GM12878 (cell line): ENCODE results near the gene SPRY1. TPM values are rescaled to one million over a fixed set of nuclear protein-coding genes. Genes with fewer than 3 reads are reported as not detected.

Source experiments
- BMI1 ChIP-seq: fragments of 450-650 bp; IDR thresholded peaks from 2 replicates; pipeline ENCODE4 v1.6.1; 2016; ENCODE audit warnings: mild to moderate bottlenecking, moderate library complexity, borderline replicate concordance
- CHD4 ChIP-seq: fragments of 200-600 bp; sonication (generic); IDR thresholded peaks from 2 replicates; pipeline ENCODE4 v1.6.1; 2016; ENCODE audit warnings: mild to moderate bottlenecking
- CREM ChIP-seq: IDR thresholded peaks from 2 replicates; pipeline ENCODE4 v1.6.1; 2014; ENCODE audit warnings: antibody characterized with exemption, low read depth
- ESRRA ChIP-seq: IDR thresholded peaks from 2 replicates; pipeline ENCODE4 v1.6.1; 2012; ENCODE audit warnings: mild to moderate bottlenecking, low read length, improper control_type of control experiment
- ETV6 ChIP-seq, 2 experiments: fragments of 450-650 bp in 1 of 2; IDR thresholded peaks in 1 of 2; conservative IDR thresholded peaks in 1 of 2; 2 replicates each; pipeline ENCODE4 v1.6.1; 2014; ENCODE audit warnings: antibody characterized with exemption in 1 of 2, borderline replicate concordance in 1 of 2, low read depth in 1 of 2, mild to moderate bottlenecking in 1 of 2, moderate library complexity in 1 of 2
- FOS ChIP-seq: IDR thresholded peaks from 3 replicates; pipeline ENCODE4 v1.6.1; 2011; ENCODE audit warnings: borderline replicate concordance; ENCODE audit not compliant: insufficient read length; ENCODE audit errors: extremely low read depth
- IKZF2 ChIP-seq, 2 experiments: fragments of 450-650 bp; IDR thresholded peaks; 2 replicates each; pipeline ENCODE4 v1.6.1; 2017; ENCODE audit warnings: mild to moderate bottlenecking in 2 of 2, moderate library complexity in 2 of 2
- JUNB ChIP-seq: IDR thresholded peaks from 2 replicates; pipeline ENCODE4 v1.6.1; 2016; ENCODE audit warnings: antibody characterized with exemption, mild to moderate bottlenecking
- JUND ChIP-seq: IDR thresholded peaks from 2 replicates; pipeline ENCODE4 v1.6.1; 2012; ENCODE audit warnings: low read depth, mild to moderate bottlenecking, low read length, improper control_type of control experiment, moderate library complexity
- KDM1A ChIP-seq: fragments of 200-600 bp; sonication (generic); IDR thresholded peaks from 2 replicates; pipeline ENCODE4 v1.6.1; 2016; ENCODE audit warnings: borderline replicate concordance
- MEF2B ChIP-seq: fragments of 450-650 bp; IDR thresholded peaks from 2 replicates; pipeline ENCODE4 v1.6.1; 2018; ENCODE audit warnings: mild to moderate bottlenecking, moderate library complexity; ENCODE audit not compliant: partially characterized antibody, poor library complexity, severe bottlenecking
- NBN ChIP-seq: fragments of 450-650 bp; IDR thresholded peaks from 2 replicates; pipeline ENCODE4 v1.6.1; 2016
- NFIC ChIP-seq: IDR thresholded peaks from 2 replicates; pipeline ENCODE4 v1.6.1; 2012; ENCODE audit warnings: low read depth, mild to moderate bottlenecking, inconsistent platforms, low read length, moderate library complexity
- PAX5 ChIP-seq: IDR thresholded peaks from 2 replicates; pipeline ENCODE4 v1.6.1; 2011; ENCODE audit warnings: low read depth, low read length, borderline replicate concordance
- PBX3 ChIP-seq: IDR thresholded peaks from 2 replicates; pipeline ENCODE4 v1.6.1; 2011; ENCODE audit warnings: mild to moderate bottlenecking, low read depth, low read length, moderate library complexity; ENCODE audit not compliant: insufficient replicate concordance
- PML ChIP-seq: IDR thresholded peaks from 2 replicates; pipeline ENCODE4 v1.6.1; 2012; ENCODE audit warnings: low read length, inconsistent platforms
- PRDM15 ChIP-seq: fragments of 450-650 bp; formaldehyde crosslinking; IDR thresholded peaks from 2 replicates; pipeline ENCODE4 v1.4.0; 2020; ENCODE audit warnings: mild to moderate bottlenecking, moderate library complexity
- RBBP5 ChIP-seq: fragments of 200-600 bp; sonication (generic); conservative IDR thresholded peaks from 2 replicates; pipeline ENCODE4 v1.6.1; 2016
- RELA ChIP-seq: fragments of 450-650 bp; IDR thresholded peaks from 2 replicates; pipeline ENCODE4 v1.8.0; 2014; ENCODE audit warnings: borderline replicate concordance; ENCODE audit not compliant: partially characterized antibody
- RUNX3 ChIP-seq: IDR thresholded peaks from 2 replicates; pipeline ENCODE4 v1.6.1; 2012; ENCODE audit warnings: low read length, inconsistent platforms
- SIX5 ChIP-seq: IDR thresholded peaks from 2 replicates; pipeline ENCODE4 v1.6.1; 2011; ENCODE audit warnings: mild to moderate bottlenecking, low read depth, low read length, moderate library complexity; ENCODE audit not compliant: severe bottlenecking
- SPI1 ChIP-seq: IDR thresholded peaks from 2 replicates; pipeline ENCODE4 v1.6.1; 2011; ENCODE audit warnings: low read depth, mild to moderate bottlenecking, low read length, moderate library complexity, borderline replicate concordance; ENCODE audit not compliant: insufficient read depth
- STAT1 ChIP-seq: fragments of 450-650 bp; conservative IDR thresholded peaks from 2 replicates; pipeline ENCODE4 v1.6.1; 2014; ENCODE audit warnings: antibody characterized with exemption, mild to moderate bottlenecking
- TBL1XR1 ChIP-seq: IDR thresholded peaks from 2 replicates; pipeline ENCODE4 v1.6.1; 2012; ENCODE audit warnings: low read depth, low read length, improper control_type of control experiment
- TCF12 ChIP-seq: IDR thresholded peaks from 2 replicates; pipeline ENCODE4 v1.6.1; 2011; ENCODE audit warnings: low read depth, mild to moderate bottlenecking, low read length
- YBX1 ChIP-seq: fragments of 450-650 bp; IDR thresholded peaks from 2 replicates; pipeline ENCODE4 v1.6.1; 2016; ENCODE audit warnings: antibody characterized with exemption
- ZBED1 ChIP-seq: IDR thresholded peaks from 2 replicates; pipeline ENCODE4 v1.6.1; 2016; ENCODE audit warnings: borderline replicate concordance
- ZNF24 ChIP-seq: fragments of 450-650 bp; IDR thresholded peaks from 2 replicates; pipeline ENCODE4 v1.6.1; 2017; ENCODE audit warnings: antibody characterized with exemption, mild to moderate bottlenecking
- ZNF384 ChIP-seq: IDR thresholded peaks from 2 replicates; pipeline ENCODE4 v1.6.1; 2012; ENCODE audit warnings: low read depth, mild to moderate bottlenecking, low read length, improper control_type of control experiment, borderline replicate concordance
- ZZZ3 ChIP-seq: IDR thresholded peaks from 2 replicates; pipeline ENCODE4 v1.6.1; 2011; ENCODE audit warnings: low read depth; ENCODE audit not compliant: control insufficient read depth, insufficient read length
- polyA plus RNA-seq, 11 experiments: library from polyadenylated mRNA; depleted of rRNA in 4 of 11; unstranded in 6 of 11; stranded (reverse) in 5 of 11; fragments of >200 nt; fragmentation: Nextera tagmentation in 4 of 11; fragmentation: Illumina TruSeq in 1 of 11; extraction: Ambion mirVana in 4 of 11; extraction: Trizol in 1 of 11; gene quantifications; 1 replicate in 1 of 11; 2 replicates in 10 of 11; pipeline versions ENCODE4 v1.2.1 to v1.2.3, GENCODE V29; 2011 to 2016; ENCODE audit warnings: inconsistent platforms in 2 of 11, missing spikeins in 2 of 11, low read depth in 1 of 11
- total RNA-seq, 4 experiments: library from RNA; depleted of rRNA in 3 of 4; stranded (reverse); fragments of >200 nt in 3 of 4; fragmentation: Illumina TruSeq in 1 of 4; extraction: Trizol in 1 of 4; gene quantifications; 2 replicates each; pipeline versions ENCODE4 v1.2.1 to v1.2.3, GENCODE V29; 2013 to 2021

The SPRY1 gene
- total and polyA plus RNA-seq, 10 of the 15 experiments (the other 5 are each of a cell fraction or from before 2014, with no cell fraction given): 0.05 to 5.7 (median 0.23) TPM; not detected in 2

- TF ChIP-seq FOS: no peak
- no peak; a peak in 1 of 4 replicates for TF ChIP-seq ETV6 (conservative IDR thresholded peaks at IDR 0.05 in 1 of 2, IDR thresholded peaks at IDR 0.05 in 1 of 2; ENCODE audit: borderline replicate concordance in 1 of 2, low read depth in 1 of 2)
- peak; percentile 32; the same call in 1 of the 2 replicates for TF ChIP-seq RUNX3
- 0 out of 2 replicates have a peak, but pooled peaks have one; percentile 13 for TF ChIP-seq TBL1XR1
- TF ChIP-seq BMI1: no peak
- peak; percentile 15; the same call in 1 of the 2 replicates for TF ChIP-seq ZNF384
- TF ChIP-seq PBX3: peak; percentile 80
- no peak for TF ChIP-seq ZBED1
- 0 out of 2 replicates have a peak, but pooled peaks have one; percentile 26 for TF ChIP-seq NFIC
- TF ChIP-seq ZZZ3: no peak
- no peak for TF ChIP-seq CREM
- TF ChIP-seq JUNB: no peak
- no peak for TF ChIP-seq SIX5
- no peak for TF ChIP-seq RBBP5
- no peak for TF ChIP-seq ZNF24
- no peak for TF ChIP-seq PRDM15 (CRISPR knock-in tag)
- peak; percentile 65; the same call in 1 of the 2 replicates for TF ChIP-seq PAX5
- no peak for TF ChIP-seq CHD4
- TF ChIP-seq SPI1: peak; percentile 82
- TF ChIP-seq YBX1: no peak
- TF ChIP-seq RELA: no peak
- TF ChIP-seq NBN: 0 out of 2 replicates have a peak, but pooled peaks have one; percentile 25
- TF ChIP-seq MEF2B: peak; percentile 19
- no peak for TF ChIP-seq STAT1
- TF ChIP-seq PML: no peak
- no peak for TF ChIP-seq KDM1A
- TF ChIP-seq ESRRA: no peak
- peak; percentile 92 for TF ChIP-seq TCF12
- no peak for TF ChIP-seq JUND
- peak; percentile 39 to 51; a peak in 2 of 4 replicates for TF ChIP-seq IKZF2 (IDR thresholded peaks at IDR 0.05)
Measured at GRCh38 chr4:123444290-123444731, 47.7 kb downstream of the SPRY1 start (continued).
